SKM-1 (cell line): ENCODE results near the gene CEND1.

Experiments used
- DNase-seq: peaks from one replicate; lab custom pipeline; 2025; ENCODE audit not compliant: unreplicated experiment; lab: John Stamatoyannopoulos, UW

The CEND1 gene

GRCh38 chr11:813072-813455 lies 23.2 kb upstream of the CEND1 start:
- DNase-seq: no peak

DNA sequence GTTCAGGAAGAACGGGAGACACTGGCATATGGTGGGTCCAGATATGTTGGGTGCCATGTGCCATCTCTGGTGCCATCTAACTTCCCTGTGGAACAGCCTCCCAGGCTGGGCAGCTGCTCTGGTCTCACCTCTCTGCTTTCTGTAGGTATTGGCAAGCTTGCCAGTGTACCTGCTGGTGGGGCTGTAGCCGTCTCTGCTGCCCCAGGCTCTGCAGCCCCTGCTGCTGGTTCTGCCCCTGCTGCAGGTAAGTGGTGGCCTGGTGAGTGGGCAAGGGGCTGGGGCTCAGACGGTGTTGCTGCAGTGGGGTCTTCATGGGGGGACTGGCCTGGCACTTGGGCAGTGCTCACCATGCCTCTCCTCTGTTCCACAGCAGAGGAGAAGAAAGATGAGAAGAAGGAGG lies 22.5 kb upstream of the CEND1 start:
- no peak for DNase-seq

DNA sequence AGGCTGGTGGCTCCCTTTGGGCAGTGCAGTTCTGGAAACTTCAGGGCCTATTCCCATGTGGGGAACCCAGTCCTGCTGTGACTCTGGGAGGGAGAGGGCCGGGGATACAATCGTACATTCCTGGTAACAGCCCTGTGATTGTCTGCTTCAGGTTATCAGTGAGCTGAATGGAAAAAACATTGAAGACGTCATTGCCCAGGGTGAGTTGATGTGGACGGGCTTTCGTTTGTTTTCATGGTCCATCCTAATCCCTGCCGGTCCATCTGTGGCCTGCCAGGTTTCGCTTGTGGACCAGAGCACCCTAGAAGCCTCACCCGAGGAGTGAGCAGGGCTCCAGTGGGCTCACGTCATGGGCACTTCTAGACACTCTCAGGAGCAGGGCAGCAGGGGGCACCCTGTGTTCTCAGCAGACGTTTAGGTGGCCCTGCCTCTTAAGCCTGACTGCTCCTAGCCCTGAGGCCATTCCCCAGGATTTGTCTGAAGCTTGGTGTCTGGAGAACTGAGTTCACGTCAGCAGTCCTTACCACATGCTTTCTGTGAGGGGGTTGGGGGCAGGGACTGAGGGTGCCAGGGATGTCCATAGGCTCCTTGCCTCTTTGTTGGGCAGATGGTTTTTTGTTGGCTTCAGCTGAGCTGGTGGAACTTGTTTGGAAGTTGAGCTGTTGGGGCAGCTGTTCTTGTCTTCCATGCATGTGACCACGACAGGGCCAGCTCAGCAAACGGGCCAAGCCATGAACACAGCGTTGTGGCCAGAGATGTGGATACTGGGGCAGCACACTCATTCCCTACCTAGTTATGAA lies 21.8 kb upstream of the CEND1 start:
- DNase-seq: no peak

- no peak for DNase-seq
These were observed 20.2 kb upstream of the CEND1 start for GRCh38 chr11:810040-810567.

DNA sequence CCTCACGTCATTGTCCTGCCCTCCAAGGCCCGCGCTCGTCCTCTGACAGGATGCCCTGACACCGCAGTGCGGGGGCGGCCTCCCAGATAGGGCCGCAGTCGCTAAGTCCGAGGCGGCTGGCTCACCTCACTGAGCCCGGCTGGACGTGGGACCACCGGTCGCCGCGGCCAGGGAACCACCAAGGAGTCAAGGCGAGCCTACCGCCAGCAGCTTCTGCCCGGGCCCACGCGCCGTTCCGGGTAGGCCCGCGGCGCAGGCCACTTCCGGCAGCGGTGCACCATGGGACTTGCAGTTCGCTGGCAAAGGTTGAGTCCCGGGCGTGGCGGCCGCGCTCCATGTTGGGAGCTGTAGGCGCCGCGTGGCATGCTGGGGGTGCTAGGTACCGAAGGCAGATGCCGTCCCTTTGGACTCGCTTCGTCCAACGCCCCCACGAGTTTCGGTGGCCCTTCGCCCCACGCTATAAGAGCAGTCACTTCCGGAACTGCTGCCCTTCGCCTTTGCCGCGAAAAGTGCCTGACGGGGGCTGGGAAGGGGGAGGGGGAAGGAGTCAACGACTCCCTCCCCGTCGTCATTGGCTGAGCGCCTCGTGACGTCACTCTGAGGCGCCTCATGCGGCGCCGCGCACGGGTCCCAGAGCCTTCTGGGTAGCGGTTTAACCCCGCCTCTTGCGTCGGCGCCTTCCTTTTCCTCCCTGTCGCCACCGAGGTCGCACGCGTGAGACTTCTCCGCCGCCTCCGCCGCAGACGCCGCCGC lies 19.6 kb upstream of the CEND1 start, which contains the start of gene RPLP2:
TSS of gene RPLP2 (plus strand) at position 681 of the 753 bp plus-strand sequence. CDS start 268 bp downstream, outside the sequence.
- DNase-seq: peak; percentile 86

- no peak for DNase-seq
These were observed 18.8 kb upstream of the CEND1 start for GRCh38 chr11:808427-809286.

DNA sequence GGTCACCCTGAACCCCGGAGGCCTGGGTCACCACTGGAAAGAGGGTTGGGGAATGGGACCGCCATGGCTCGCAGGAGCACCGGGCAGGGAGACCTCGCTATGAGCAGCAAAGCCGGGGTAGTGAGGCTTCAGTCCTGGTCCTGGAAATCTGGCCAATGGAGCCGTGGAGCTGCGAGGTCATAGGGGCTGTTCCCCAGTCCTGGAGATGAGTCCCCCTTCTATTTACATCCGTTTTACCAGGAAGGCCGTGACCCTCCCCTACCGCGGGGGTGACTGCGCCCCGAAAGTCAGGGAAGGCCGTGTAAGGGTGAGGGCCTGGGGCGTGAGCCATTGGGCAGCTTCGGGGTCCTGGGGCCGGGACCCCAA lies 14.7 kb upstream of the CEND1 start:
- no peak for DNase-seq

DNA sequence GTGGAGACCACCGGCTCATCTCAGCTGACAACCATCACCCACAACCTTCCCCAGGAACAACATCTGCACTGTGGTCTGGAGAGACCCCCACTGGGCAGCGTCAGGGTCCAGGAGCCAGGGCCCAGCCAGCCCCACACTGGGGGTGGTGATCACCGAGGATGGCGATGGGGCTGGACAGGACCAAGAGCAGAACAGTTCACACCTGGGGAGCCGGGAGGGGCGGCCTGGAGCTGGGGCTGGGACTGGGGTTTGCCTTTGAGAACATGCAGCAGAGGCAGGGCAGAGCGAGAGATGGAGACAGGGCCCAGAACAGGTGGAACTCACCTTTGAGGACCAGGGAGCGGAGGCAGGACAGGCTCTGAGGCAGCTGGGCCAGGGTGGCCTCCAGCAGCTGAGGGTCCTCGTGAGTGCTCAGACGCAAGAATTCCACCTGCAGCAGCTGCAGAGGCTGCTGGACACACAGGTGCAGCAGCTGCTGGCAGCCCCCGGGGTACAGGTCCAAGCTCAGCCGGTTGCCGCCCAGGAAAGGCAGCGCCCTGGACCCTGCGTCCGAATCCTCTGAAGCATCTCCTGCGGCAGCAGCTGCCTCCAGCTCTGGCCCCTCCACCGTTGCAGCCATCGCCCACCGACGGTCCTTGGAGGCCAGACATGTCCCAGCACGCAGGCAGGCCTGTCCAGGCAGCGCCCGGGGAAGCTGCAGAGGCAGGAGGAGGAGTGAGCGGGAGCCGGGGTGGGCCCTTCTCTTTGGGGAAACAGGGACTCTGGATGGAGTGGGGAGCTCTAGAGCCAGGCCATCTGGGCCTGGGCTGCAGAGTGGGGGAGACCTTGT lies 14.1 kb upstream of the CEND1 start:
- no peak for DNase-seq

GRCh38 chr11:803467-803742 lies 13.5 kb upstream of the CEND1 start:
- no peak for DNase-seq

GRCh38 chr11:802693-803466 lies 13.0 kb upstream of the CEND1 start:
- DNase-seq: no peak

DNA sequence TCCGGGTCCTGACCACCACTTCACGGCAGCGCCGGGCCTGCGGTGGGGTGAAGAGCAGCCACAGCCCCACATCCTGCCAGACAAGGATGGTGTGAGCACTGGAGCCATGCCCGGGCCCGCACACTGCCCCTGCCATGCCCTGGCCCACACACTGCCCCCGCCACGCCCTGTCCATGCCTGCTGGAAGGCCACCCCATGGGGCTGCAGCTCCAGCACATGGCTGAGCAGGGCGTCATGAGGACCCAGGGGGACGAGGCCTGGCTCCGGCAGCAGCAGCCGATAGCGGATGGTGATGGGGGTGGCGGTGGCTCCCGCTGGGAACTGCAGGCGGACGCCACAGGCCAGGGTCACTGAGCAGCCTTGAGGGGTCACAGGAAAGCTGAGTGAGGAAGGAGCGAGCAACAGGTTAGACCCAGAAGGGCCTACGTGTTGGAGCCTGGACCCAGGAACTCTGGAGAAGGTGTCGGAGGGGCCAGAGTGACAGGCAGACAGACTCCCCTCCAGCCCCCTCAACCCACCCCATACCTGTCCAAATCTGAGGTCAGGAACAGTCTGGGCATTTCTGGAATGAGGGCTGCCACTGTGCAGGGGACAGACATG lies 12.2 kb upstream of the CEND1 start:
- DNase-seq: no peak

- DNase-seq: no peak
These were observed 11.3 kb upstream of the CEND1 start for GRCh38 chr11:801097-801780.

DNA sequence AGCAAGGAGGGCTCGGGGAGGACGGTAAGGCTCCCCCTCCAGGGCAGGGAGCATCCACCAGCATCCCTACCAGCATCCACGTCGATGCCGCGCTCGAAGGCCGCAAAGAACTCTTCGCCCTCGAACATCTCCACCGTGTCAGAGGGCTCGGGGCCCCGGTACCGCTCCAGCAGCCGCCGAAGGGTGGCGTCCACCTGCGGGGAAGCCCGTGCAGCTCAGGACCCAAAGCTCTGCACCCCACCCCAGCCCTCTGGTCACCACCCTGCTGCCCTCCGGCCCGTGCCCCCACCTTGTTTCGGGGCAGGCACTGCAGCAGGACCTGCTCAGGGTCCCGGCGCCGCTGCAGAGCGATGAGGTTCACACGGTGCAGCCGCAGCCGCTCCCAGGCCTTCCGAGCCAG lies 10.6 kb upstream of the CEND1 start:
- DNase-seq: no peak

GRCh38 chr11:799641-800316 lies 9.9 kb upstream of the CEND1 start:
- no peak for DNase-seq

DNA sequence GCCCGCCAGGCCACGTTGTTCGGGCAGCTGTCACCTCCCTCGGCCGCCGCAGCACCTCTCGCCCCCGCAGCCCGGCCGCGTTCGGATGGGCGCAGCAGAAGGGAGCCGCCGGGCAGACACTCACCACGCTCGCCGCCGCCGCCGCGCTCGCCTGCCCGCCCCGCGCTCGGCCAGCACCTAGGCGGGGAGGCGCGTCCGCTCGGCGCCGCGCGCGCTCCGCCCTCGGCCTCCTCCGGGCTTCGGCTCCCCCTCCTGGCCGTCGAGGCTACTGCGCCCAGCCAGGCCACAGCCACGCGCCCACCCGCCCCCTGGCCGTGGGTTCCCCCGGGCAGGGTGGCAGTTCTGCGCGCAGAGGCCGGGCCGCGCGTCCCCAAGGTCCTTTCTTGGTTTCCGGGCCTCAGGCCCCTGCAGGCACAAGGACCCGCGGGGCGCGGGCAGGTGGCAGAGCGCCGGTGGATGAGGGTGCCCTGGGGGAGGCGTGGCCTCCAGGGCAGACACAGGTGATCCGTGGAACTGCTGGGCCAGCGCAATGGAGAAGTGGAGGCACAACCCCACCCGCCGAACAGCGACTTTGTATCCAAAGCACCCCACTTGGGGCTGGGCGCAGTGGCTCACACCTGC lies 8.3 kb upstream of the CEND1 start, which contains the start of gene SLC25A22:
TSS of gene SLC25A22 (minus strand) at position 189 of the 621 bp plus-strand sequence. CDS start 3,275 bp downstream, outside the sequence.
- peak; percentile 51 for DNase-seq

DNA sequence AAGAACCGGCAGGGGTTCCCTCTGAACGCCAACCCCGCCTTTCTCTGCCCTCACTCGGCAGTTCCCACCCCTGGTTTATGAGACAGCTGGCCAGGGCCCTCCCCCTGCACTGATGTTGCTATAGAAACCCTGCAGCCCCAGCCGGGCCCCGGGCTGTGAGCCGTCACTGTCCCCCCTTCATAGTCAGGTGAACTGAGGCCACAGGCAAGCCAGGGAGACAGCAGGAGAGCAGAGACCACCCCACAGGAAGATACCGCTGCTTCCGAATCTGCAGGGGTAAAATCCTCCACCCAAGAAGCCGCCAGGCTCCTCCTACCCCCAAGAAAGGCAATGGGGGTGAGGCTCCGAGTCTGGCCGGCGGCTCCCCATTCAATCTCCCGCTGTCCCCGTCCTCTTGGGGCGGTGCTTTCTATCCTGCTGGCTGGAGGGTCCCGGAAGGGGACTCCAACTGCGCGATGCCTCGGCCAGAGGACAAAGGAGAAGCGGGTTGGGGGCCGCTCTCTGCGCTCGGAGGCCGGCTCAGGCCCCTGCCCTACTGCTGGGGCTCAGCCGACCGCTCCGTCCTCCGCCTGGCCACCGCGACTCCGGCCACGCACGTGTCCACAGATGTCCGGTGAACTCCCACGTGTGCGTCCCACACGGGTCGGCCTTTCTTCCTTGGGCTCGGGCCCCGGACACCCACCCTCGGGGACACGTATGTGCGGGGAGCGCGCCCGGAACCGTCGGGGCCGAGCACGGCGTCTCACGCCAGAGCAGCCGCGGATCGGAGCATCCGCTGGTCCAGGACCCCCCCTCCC lies 7.6 kb upstream of the CEND1 start:
- DNase-seq: peak; percentile 55
